Vagina (tissue), 2 donors: ENCODE measurements around the gene RBM19.

ENCODE experiments used
- CTCF ChIP-seq, 3 experiments: fragments of 450-650 bp in 2 of 3; fragments of 200-600 bp in 1 of 3; sonication (generic) in 1 of 3; IDR thresholded peaks; one replicate each; pipeline ENCODE4 v1.5.1; 2017 to 2019; ENCODE audit warnings: antibody characterized with exemption in 3 of 3, mild to moderate bottlenecking in 2 of 3, moderate library complexity in 2 of 3
- POLR2A ChIP-seq, 2 donors: fragments of 450-650 bp; IDR thresholded peaks; one replicate each; pipeline ENCODE4 v1.6.1; 2017; ENCODE audit warnings: antibody characterized with exemption in 2 of 2, mild to moderate bottlenecking in 2 of 2, moderate library complexity in 2 of 2
- POLR2AphosphoS5 ChIP-seq, 2 donors: sonication (generic); formaldehyde crosslinking; IDR thresholded peaks; one replicate each; pipeline ENCODE4 v1.9.0; 2017; ENCODE audit warnings: antibody characterized with exemption in 2 of 2, mild to moderate bottlenecking in 2 of 2, low read depth in 1 of 2; ENCODE audit not compliant: insufficient read depth in 1 of 2

GRCh38 chr12:113898466-113898865 lies 67.7 kb downstream of the RBM19 start:
- TF ChIP-seq CTCF (IDR thresholded peaks at IDR 0.05) (no peak), POLR2A (IDR thresholded peaks at IDR 0.05) (no peak), POLR2AphosphoS5 (IDR thresholded peaks at IDR 0.05; ENCODE audit: insufficient read depth in 1 of 2, low read depth in 1 of 2) (no peak)
